GM12878 (cell line): Measurements from ENCODE around the gene AADAC. TPM values are rescaled to one million over a fixed set of nuclear protein-coding genes. Genes with fewer than 3 reads are reported as not detected.

Experiments used
- ATAC-seq: fragments of 200-7000 bp; cut with Tn5 transposase; 3 replicates; pipeline ENCODE4 v1.9.1; 2020; ENCODE audit warnings: mild to moderate bottlenecking, moderate library complexity
- BruUV-seq: library from RNA; stranded (reverse); fragments of 400-500 nt; replicated peaks from 2 replicates; lab custom pipeline; 2021; lab: Mats Ljungman, UMichigan
- CTCF ChIA-PET: fragments of 300-600 bp; sonication (Branson Sonifier 250); formaldehyde crosslinking; extraction: SDS; loops from one replicate; lab custom pipeline; 2021; ENCODE audit warnings: inconsistent platforms; lab: Yijun Ruan, JAX
- POLR2A ChIA-PET: fragments of 350-600 bp; formaldehyde crosslinking; extraction: SDS; loops from one replicate; lab custom pipeline; 2021; ENCODE audit warnings: inconsistent platforms; lab: Charles Lee
- RAD21 ChIA-PET: fragments of 300-600 bp; sonication (Branson Sonifier 250); formaldehyde crosslinking; loops from one replicate; lab custom pipeline; 2023; ENCODE audit warnings: antibody characterized with exemption; ENCODE audit not compliant: unreplicated experiment; lab: Charles Lee
- SMC1A ChIA-PET: fragments of 300-600 bp; sonication (Branson Sonifier 250); formaldehyde crosslinking; loops from one replicate; lab custom pipeline; 2023; ENCODE audit not compliant: unreplicated experiment, uncharacterized antibody; lab: Charles Lee
- DNase-seq: peaks from one replicate; pipeline ENCODE4 v3.0.0-alpha.2; 2011; ENCODE audit warnings: low read depth, low spot score
- FAIRE-seq: peaks from 3 replicates; lab custom pipeline; 2011; peaks lifted over from hg19 to GRCh38; lab: Jason Lieb, UNC
- H2AFZ ChIP-seq: 2 replicates; pipeline ENCODE4 v1.6.0; 2011; ENCODE audit warnings: low read depth, low read length, control low read depth; ENCODE audit not compliant: control insufficient read depth
- H3K27ac ChIP-seq: 2 replicates; pipeline ENCODE4 v1.5.1; 2011; ENCODE audit warnings: control low read depth; ENCODE audit not compliant: control insufficient read depth, insufficient read depth
- H3K27me3 ChIP-seq, 2 experiments: replicated peaks in 1 of 2; 2 replicates each; pipeline versions ENCODE4 v1.6.0 to v1.6.1; 2011; ENCODE audit warnings: low read length in 1 of 2; ENCODE audit not compliant: control insufficient read depth in 2 of 2, insufficient read depth in 2 of 2
- H3K36me3 ChIP-seq, 2 experiments: 2 replicates each; pipeline ENCODE4 v1.5.1; 2011; ENCODE audit warnings: low read length in 1 of 2; ENCODE audit not compliant: control insufficient read depth in 2 of 2, insufficient read depth in 2 of 2
- H3K4me1 ChIP-seq: 2 replicates; pipeline ENCODE4 v1.6.1; 2011; ENCODE audit warnings: mild to moderate bottlenecking, low read length, moderate library complexity, mixed read lengths; ENCODE audit not compliant: control insufficient read depth, insufficient read depth
- H3K4me2 ChIP-seq: 2 replicates; pipeline ENCODE4 v1.6.0; 2011; ENCODE audit warnings: control low read depth; ENCODE audit not compliant: control insufficient read depth, insufficient read depth
- H3K4me3 ChIP-seq: fragments of 200-600 bp; sonication (generic); 2 replicates; pipeline ENCODE4 v1.5.1; 2016
- H3K79me2 ChIP-seq: 2 replicates; pipeline ENCODE4 v1.6.0; 2011; ENCODE audit warnings: low read length; ENCODE audit not compliant: control insufficient read depth, insufficient read depth
- H3K9ac ChIP-seq: 2 replicates; pipeline ENCODE4 v1.8.0; 2011; ENCODE audit warnings: low read length, control low read depth, mixed read lengths; ENCODE audit not compliant: control insufficient read depth, insufficient read depth
- H3K9me3 ChIP-seq: replicated peaks from 3 replicates; pipeline ENCODE4 v1.5.1; 2011; ENCODE audit warnings: mild to moderate bottlenecking, low read length; ENCODE audit not compliant: control insufficient read depth, insufficient read depth
- H4K20me1 ChIP-seq: 2 replicates; pipeline ENCODE4 v1.6.0; 2011; ENCODE audit not compliant: control insufficient read depth, insufficient read depth
- CHD4 ChIP-seq: fragments of 200-600 bp; sonication (generic); IDR thresholded peaks from 2 replicates; pipeline ENCODE4 v1.6.1; 2016; ENCODE audit warnings: mild to moderate bottlenecking
- ESRRA ChIP-seq: IDR thresholded peaks from 2 replicates; pipeline ENCODE4 v1.6.1; 2012; ENCODE audit warnings: mild to moderate bottlenecking, low read length, improper control_type of control experiment
- FOXK2 ChIP-seq: fragments of 450-650 bp; IDR thresholded peaks from 2 replicates; pipeline ENCODE4 v1.6.1; 2017; ENCODE audit warnings: mild to moderate bottlenecking, moderate library complexity
- LARP7 ChIP-seq: fragments of 450-650 bp; IDR thresholded peaks from 2 replicates; pipeline ENCODE4 v1.6.1; 2017; ENCODE audit warnings: mild to moderate bottlenecking
- PML ChIP-seq: IDR thresholded peaks from 2 replicates; pipeline ENCODE4 v1.6.1; 2012; ENCODE audit warnings: low read length, inconsistent platforms
- POLR2AphosphoS2 ChIP-seq: IDR thresholded peaks from 2 replicates; pipeline ENCODE4 v1.6.1; 2011; ENCODE audit warnings: low read depth, mild to moderate bottlenecking, low read length, improper control_type of control experiment, moderate library complexity
- POLR2AphosphoS5 ChIP-seq: IDR thresholded peaks from 2 replicates; pipeline ENCODE4 v1.6.1; 2011; ENCODE audit warnings: mild to moderate bottlenecking, low read length, inconsistent platforms
- SIX5 ChIP-seq: IDR thresholded peaks from 2 replicates; pipeline ENCODE4 v1.6.1; 2011; ENCODE audit warnings: mild to moderate bottlenecking, low read depth, low read length, moderate library complexity; ENCODE audit not compliant: severe bottlenecking
- STAT1 ChIP-seq: fragments of 450-650 bp; conservative IDR thresholded peaks from 2 replicates; pipeline ENCODE4 v1.6.1; 2014; ENCODE audit warnings: antibody characterized with exemption, mild to moderate bottlenecking
- ZNF24 ChIP-seq: fragments of 450-650 bp; IDR thresholded peaks from 2 replicates; pipeline ENCODE4 v1.6.1; 2017; ENCODE audit warnings: antibody characterized with exemption, mild to moderate bottlenecking
- ZNF274 ChIP-seq: IDR thresholded peaks from one replicate; pipeline ENCODE4 v1.8.0; 2011; ENCODE audit not compliant: insufficient read length, insufficient read depth
- WGBS: methylation state at CpG from one replicate; pipeline ENCODE4 v1.1.6; 2016; ENCODE audit warnings: low lambda C conversion rate; ENCODE audit not compliant: insufficient replicate concordance, insufficient coverage; ENCODE audit errors: missing lambda C conversion rate; 5-methylcytosine and 5-hydroxymethylcytosine counted together
- in situ Hi-C: fragments of 300-500 bp; cut with MboI; formaldehyde crosslinking; loops from 9 replicates; pipeline ENCODE4 v1.14.3; 2018; ENCODE audit warnings: mixed read lengths
- intact Hi-C: fragments of 100-400 bp; cut with micrococcal nuclease; formaldehyde crosslinking; loops from one replicate; pipeline ENCODE4 v1.14.2; 2022; ENCODE audit not compliant: unreplicated experiment
- polyA plus RNA-seq, 11 experiments: library from polyadenylated mRNA; depleted of rRNA in 4 of 11; unstranded in 6 of 11; stranded (reverse) in 5 of 11; fragments of >200 nt; fragmentation: Nextera tagmentation in 4 of 11; fragmentation: Illumina TruSeq in 1 of 11; extraction: Ambion mirVana in 4 of 11; extraction: Trizol in 1 of 11; gene quantifications; 1 replicate in 1 of 11; 2 replicates in 10 of 11; pipeline versions ENCODE4 v1.2.1 to v1.2.3, GENCODE V29; 2011 to 2016; ENCODE audit warnings: inconsistent platforms in 2 of 11, missing spikeins in 2 of 11, low read depth in 1 of 11
- total RNA-seq, 4 experiments: library from RNA; depleted of rRNA in 3 of 4; stranded (reverse); fragments of >200 nt in 3 of 4; fragmentation: Illumina TruSeq in 1 of 4; extraction: Trizol in 1 of 4; gene quantifications; 2 replicates each; pipeline versions ENCODE4 v1.2.1 to v1.2.3, GENCODE V29; 2013 to 2021
- TF ChIP-seq, protein P1 (sequence below): IDR thresholded peaks from 2 replicates; pipeline ENCODE4 v1.6.1; 2012; ENCODE audit warnings: improper control_type of control experiment, low read depth, low read length; ENCODE audit not compliant: insufficient replicate concordance
- TF ChIP-seq, protein P2 (sequence below), 3 experiments: IDR thresholded peaks in 2 of 3; conservative IDR thresholded peaks in 1 of 3; 2 replicates each; pipeline ENCODE4 v1.5.1; 2011; ENCODE audit warnings: low read depth in 3 of 3, low read length in 3 of 3, mild to moderate bottlenecking in 3 of 3, control low read depth in 2 of 3, moderate library complexity in 2 of 3, inconsistent platforms in 1 of 3, mixed read lengths in 1 of 3; ENCODE audit not compliant: control insufficient read depth in 2 of 3, insufficient read depth in 1 of 3; ENCODE audit errors: extremely low read depth in 1 of 3
- TF ChIP-seq, protein P3 (sequence below): fragments of 450-650 bp; IDR thresholded peaks from 2 replicates; pipeline ENCODE4 v1.6.1; 2017; ENCODE audit warnings: mild to moderate bottlenecking

The AADAC gene
- total and polyA plus RNA-seq, 10 of the 15 experiments (the other 5 are each of a cell fraction or from before 2014, with no cell fraction given), result 0.13 TPM; not detected in 9

DNA sequence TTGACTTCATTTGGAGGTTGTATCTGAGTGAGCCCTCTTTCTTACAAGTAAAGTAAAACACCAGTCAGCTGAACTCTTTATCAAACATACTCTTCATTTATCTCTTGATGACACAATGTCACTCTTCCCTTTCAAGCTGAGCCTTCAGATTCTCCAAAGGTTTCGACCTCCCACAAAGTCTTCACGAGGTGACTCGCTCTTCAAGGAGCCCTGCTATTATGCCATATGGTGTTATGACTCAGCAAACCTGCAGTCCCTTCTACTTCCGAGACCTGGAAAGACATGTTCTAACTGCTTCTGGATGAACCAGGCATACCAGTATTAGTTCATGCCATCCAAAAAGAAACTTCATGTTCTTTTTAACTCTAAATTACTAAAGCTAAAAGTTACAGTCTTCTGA, 23.1 kb downstream of the AADAC start:
- H3K9me3 ChIP-seq, result no peaks in the 10 kb centered on the region
- no peaks in the 10 kb centered on the region for H3K36me3 ChIP-seq
- ChIA-PET SMC1A (interaction anchor here (0.6 to 4.3 kb wide), 8 partner anchors 9 to 609 kb away, joined by 3 to 38 read pairs (median 4); no protein-coding TSS in a partner anchor), POLR2A (no interaction called here), CTCF (interaction anchor here (0.6 to 4.9 kb wide), 14 partner anchors 8 to 669 kb away, joined by 3 to 55 read pairs (median 3); no protein-coding TSS in a partner anchor), RAD21 (interaction anchor here (1.0 to 2.7 kb wide), 4 partner anchors 11 to 545 kb away, joined by 3 to 16 read pairs (median 5); no protein-coding TSS in a partner anchor)
- in situ Hi-C loops, result loop anchor here (10.0 kb wide), 1 partner anchor 402 kb away; no protein-coding TSS in a partner anchor
- H3K9ac ChIP-seq, result no peak overlapping the region
- ATAC-seq, result no peak
- BruUV-seq, result no TSS peak
- H3K79me2 ChIP-seq, result no peaks in the 10 kb centered on the region
- H3K4me1 ChIP-seq, result no peaks in the 10 kb centered on the region
- H2AFZ ChIP-seq, result no peak overlapping the region
- H3K4me3 ChIP-seq, result no peak overlapping the region
- no peak overlapping the region for H3K4me2 ChIP-seq
- H3K27me3 ChIP-seq, result no peaks in the 10 kb centered on the region
- 57% methylated on average over 4 of the region's 4 CpGs for WGBS
- FAIRE-seq, result no peak
- intact Hi-C loops, result loop anchor here (1.0 to 5.0 kb wide), 2 partner anchors 545 to 609 kb away; no protein-coding TSS in a partner anchor
- DNase-seq, result no peak
- no peak overlapping the region for H3K27ac ChIP-seq
- no peaks in the 10 kb centered on the region for H4K20me1 ChIP-seq
- no peak for TF ChIP-seq ZNF24
- TF ChIP-seq, protein P1, sequence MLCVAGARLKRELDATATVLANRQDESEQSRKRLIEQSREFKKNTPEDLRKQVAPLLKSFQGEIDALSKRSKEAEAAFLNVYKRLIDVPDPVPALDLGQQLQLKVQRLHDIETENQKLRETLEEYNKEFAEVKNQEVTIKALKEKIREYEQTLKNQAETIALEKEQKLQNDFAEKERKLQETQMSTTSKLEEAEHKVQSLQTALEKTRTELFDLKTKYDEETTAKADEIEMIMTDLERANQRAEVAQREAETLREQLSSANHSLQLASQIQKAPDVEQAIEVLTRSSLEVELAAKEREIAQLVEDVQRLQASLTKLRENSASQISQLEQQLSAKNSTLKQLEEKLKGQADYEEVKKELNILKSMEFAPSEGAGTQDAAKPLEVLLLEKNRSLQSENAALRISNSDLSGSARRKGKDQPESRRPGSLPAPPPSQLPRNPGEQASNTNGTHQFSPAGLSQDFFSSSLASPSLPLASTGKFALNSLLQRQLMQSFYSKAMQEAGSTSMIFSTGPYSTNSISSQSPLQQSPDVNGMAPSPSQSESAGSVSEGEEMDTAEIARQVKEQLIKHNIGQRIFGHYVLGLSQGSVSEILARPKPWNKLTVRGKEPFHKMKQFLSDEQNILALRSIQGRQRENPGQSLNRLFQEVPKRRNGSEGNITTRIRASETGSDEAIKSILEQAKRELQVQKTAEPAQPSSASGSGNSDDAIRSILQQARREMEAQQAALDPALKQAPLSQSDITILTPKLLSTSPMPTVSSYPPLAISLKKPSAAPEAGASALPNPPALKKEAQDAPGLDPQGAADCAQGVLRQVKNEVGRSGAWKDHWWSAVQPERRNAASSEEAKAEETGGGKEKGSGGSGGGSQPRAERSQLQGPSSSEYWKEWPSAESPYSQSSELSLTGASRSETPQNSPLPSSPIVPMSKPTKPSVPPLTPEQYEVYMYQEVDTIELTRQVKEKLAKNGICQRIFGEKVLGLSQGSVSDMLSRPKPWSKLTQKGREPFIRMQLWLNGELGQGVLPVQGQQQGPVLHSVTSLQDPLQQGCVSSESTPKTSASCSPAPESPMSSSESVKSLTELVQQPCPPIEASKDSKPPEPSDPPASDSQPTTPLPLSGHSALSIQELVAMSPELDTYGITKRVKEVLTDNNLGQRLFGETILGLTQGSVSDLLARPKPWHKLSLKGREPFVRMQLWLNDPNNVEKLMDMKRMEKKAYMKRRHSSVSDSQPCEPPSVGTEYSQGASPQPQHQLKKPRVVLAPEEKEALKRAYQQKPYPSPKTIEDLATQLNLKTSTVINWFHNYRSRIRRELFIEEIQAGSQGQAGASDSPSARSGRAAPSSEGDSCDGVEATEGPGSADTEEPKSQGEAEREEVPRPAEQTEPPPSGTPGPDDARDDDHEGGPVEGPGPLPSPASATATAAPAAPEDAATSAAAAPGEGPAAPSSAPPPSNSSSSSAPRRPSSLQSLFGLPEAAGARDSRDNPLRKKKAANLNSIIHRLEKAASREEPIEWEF, result no peak
- no peak for TF ChIP-seq PML
- TF ChIP-seq STAT1, result no peak
- no peak for TF ChIP-seq POLR2AphosphoS2
- TF ChIP-seq, protein P2, sequence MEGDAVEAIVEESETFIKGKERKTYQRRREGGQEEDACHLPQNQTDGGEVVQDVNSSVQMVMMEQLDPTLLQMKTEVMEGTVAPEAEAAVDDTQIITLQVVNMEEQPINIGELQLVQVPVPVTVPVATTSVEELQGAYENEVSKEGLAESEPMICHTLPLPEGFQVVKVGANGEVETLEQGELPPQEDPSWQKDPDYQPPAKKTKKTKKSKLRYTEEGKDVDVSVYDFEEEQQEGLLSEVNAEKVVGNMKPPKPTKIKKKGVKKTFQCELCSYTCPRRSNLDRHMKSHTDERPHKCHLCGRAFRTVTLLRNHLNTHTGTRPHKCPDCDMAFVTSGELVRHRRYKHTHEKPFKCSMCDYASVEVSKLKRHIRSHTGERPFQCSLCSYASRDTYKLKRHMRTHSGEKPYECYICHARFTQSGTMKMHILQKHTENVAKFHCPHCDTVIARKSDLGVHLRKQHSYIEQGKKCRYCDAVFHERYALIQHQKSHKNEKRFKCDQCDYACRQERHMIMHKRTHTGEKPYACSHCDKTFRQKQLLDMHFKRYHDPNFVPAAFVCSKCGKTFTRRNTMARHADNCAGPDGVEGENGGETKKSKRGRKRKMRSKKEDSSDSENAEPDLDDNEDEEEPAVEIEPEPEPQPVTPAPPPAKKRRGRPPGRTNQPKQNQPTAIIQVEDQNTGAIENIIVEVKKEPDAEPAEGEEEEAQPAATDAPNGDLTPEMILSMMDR (IDR thresholded peaks at IDR 0.05 in 2 of 3, conservative IDR thresholded peaks at IDR 0.05 in 1 of 3; ENCODE audit: control insufficient read depth in 2 of 3, extremely low read depth in 1 of 3, insufficient read depth in 1 of 3, low read depth in 3 of 3, low read length in 3 of 3), result no peak
- TF ChIP-seq ZNF274, result no peak
- TF ChIP-seq ESRRA, result no peak
- TF ChIP-seq POLR2AphosphoS5, result no peak
- TF ChIP-seq FOXK2, result no peak
- TF ChIP-seq, protein P3, sequence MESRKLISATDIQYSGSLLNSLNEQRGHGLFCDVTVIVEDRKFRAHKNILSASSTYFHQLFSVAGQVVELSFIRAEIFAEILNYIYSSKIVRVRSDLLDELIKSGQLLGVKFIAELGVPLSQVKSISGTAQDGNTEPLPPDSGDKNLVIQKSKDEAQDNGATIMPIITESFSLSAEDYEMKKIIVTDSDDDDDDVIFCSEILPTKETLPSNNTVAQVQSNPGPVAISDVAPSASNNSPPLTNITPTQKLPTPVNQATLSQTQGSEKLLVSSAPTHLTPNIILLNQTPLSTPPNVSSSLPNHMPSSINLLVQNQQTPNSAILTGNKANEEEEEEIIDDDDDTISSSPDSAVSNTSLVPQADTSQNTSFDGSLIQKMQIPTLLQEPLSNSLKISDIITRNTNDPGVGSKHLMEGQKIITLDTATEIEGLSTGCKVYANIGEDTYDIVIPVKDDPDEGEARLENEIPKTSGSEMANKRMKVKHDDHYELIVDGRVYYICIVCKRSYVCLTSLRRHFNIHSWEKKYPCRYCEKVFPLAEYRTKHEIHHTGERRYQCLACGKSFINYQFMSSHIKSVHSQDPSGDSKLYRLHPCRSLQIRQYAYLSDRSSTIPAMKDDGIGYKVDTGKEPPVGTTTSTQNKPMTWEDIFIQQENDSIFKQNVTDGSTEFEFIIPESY, result no peak
- TF ChIP-seq LARP7, result no peak
- TF ChIP-seq SIX5, result no peak
- no peak for TF ChIP-seq CHD4
